HCT116 (cell line): ENCODE measurements around the gene DNAJA2. TPM values are rescaled to one million over a fixed set of nuclear protein-coding genes. Genes with fewer than 3 reads are reported as not detected.

Experiments
- ATAC-seq: fragments of 200-7000 bp; cut with Tn5 transposase; 2 replicates; pipeline ENCODE4 v1.9.1; 2020; ENCODE audit warnings: mild to moderate bottlenecking, moderate library complexity
- BruUV-seq: library from RNA; stranded (reverse); fragments of 400-500 nt; replicated peaks from 2 replicates; lab custom pipeline; 2021; lab: Mats Ljungman, UMichigan
- CTCF ChIA-PET: fragments of 300-600 bp; sonication (Branson Sonifier 250); formaldehyde crosslinking; loops from one replicate; lab custom pipeline; 2021; ENCODE audit warnings: antibody characterized with exemption; lab: Charles Lee
- POLR2A ChIA-PET: fragments of 300-600, 350-600 bp; sonication (Branson Sonifier 250); formaldehyde crosslinking; loops from one replicate; lab custom pipeline; 2021; ENCODE audit warnings: antibody characterized with exemption; lab: Charles Lee
- RAD21 ChIA-PET, 2 experiments: fragments of 300-600 bp; sonication (Branson Sonifier 250); formaldehyde crosslinking; loops; one replicate each; lab custom pipeline; 2023; ENCODE audit warnings: low total read pairs in 2 of 2; ENCODE audit not compliant: uncharacterized antibody in 2 of 2, unreplicated experiment in 2 of 2, low non-redundant PET in 1 of 2; lab: Charles Lee
- DNase-seq: peaks from one replicate; pipeline ENCODE4 v3.0.0-alpha.2; 2010; ENCODE audit warnings: low read depth, low spot score
- H2AFZ ChIP-seq: fragments of 200-600 bp; shearing (Covaris generic), sonication (generic); 2 replicates; pipeline ENCODE4 v1.6.1; 2017; ENCODE audit warnings: low read depth, mixed run types, mixed read lengths, antibody characterized with exemption, low read length; ENCODE audit not compliant: poor library complexity, severe bottlenecking
- H3K27ac ChIP-seq: 2 replicates; pipeline ENCODE4 v1.5.1; 2012; ENCODE audit warnings: low read depth, low read length
- H3K27me3 ChIP-seq: fragments of 200-600 bp; sonication (generic); 2 replicates; pipeline ENCODE4 v1.6.1; 2016; ENCODE audit warnings: mixed run types, low read length, mixed read lengths; ENCODE audit not compliant: insufficient read depth
- H3K36me3 ChIP-seq, 2 experiments: fragments of 200-500 bp in 1 of 2; fragments of 200-600 bp in 1 of 2; sonication (Bioruptor generic) in 1 of 2; sonication (generic) in 1 of 2; 2 replicates each; pipeline versions ENCODE4 v1.5.1 to v1.6.1; 2014 to 2016; ENCODE audit warnings: low read length in 2 of 2, inconsistent platforms in 1 of 2, mixed read lengths in 1 of 2, mixed run types in 1 of 2; ENCODE audit not compliant: insufficient read depth in 2 of 2, control insufficient read depth in 1 of 2
- H3K4me1 ChIP-seq, 2 experiments: fragments of 200-600 bp in 1 of 2; sonication (generic) in 1 of 2; 2 replicates each; pipeline versions ENCODE4 v1.5.1 to v1.6.1; 2012 to 2017; ENCODE audit warnings: low read length in 2 of 2, inconsistent platforms in 1 of 2, mild to moderate bottlenecking in 1 of 2, mixed read lengths in 1 of 2, mixed run types in 1 of 2, moderate library complexity in 1 of 2; ENCODE audit not compliant: insufficient read depth in 2 of 2, control insufficient read depth in 1 of 2
- H3K4me2 ChIP-seq: fragments of 200-600 bp; sonication (generic); 2 replicates; pipeline ENCODE4 v1.6.1; 2017; ENCODE audit warnings: mixed run types, low read length, mixed read lengths
- H3K4me3 ChIP-seq, 2 experiments: fragments of 200-600 bp in 1 of 2; sonication (generic) in 1 of 2; replicated peaks in 1 of 2; 2 replicates each; pipeline ENCODE4 v1.5.1; 2011 to 2016; ENCODE audit warnings: low read length in 2 of 2, control low read depth in 1 of 2, low read depth in 1 of 2, mild to moderate bottlenecking in 1 of 2, mixed read lengths in 1 of 2, mixed run types in 1 of 2
- H3K79me2 ChIP-seq: fragments of 200-600 bp; sonication (generic); 2 replicates; pipeline ENCODE4 v1.6.1; 2017; ENCODE audit warnings: mild to moderate bottlenecking, mixed run types, low read length, moderate library complexity, mixed read lengths; ENCODE audit not compliant: insufficient read depth
- H3K9ac ChIP-seq: fragments of 200-600 bp; sonication (generic); 2 replicates; pipeline ENCODE4 v1.6.1; 2016; ENCODE audit warnings: low read length, mixed read lengths
- H3K9me2 ChIP-seq: fragments of 200-600 bp; sonication (generic), shearing (Covaris generic); 2 replicates; pipeline ENCODE4 v1.6.1; 2017; ENCODE audit warnings: mixed run types, mild to moderate bottlenecking, moderate library complexity; ENCODE audit not compliant: insufficient read depth
- H3K9me3 ChIP-seq, 2 experiments: fragments of 200-500 bp in 1 of 2; fragments of 200-600 bp in 1 of 2; sonication (Bioruptor generic) in 1 of 2; sonication (generic) in 1 of 2; 2 replicates each; pipeline ENCODE4 v1.6.1; 2014 to 2017; ENCODE audit warnings: low read length in 2 of 2, mixed read lengths in 2 of 2, inconsistent platforms in 1 of 2, low read depth in 1 of 2, mild to moderate bottlenecking in 1 of 2, mixed run types in 1 of 2, moderate library complexity in 1 of 2; ENCODE audit not compliant: control insufficient read depth in 1 of 2, insufficient read depth in 1 of 2
- H4K20me1 ChIP-seq: fragments of 200-600 bp; sonication (generic), shearing (Covaris generic); 2 replicates; pipeline ENCODE4 v1.6.1; 2017; ENCODE audit warnings: mixed run types, mild to moderate bottlenecking, moderate library complexity; ENCODE audit not compliant: insufficient read depth
- CBX3 ChIP-seq: IDR thresholded peaks from 2 replicates; pipeline ENCODE4 v1.6.1; 2012; ENCODE audit warnings: low read depth
- CEBPB ChIP-seq: IDR thresholded peaks from 2 replicates; pipeline ENCODE4 v1.6.1; 2012; ENCODE audit warnings: low read depth
- EGR1 ChIP-seq: IDR thresholded peaks from 2 replicates; pipeline ENCODE4 v1.6.1; 2012; ENCODE audit warnings: low read depth
- EZH2phosphoT487 ChIP-seq: fragments of 200-600 bp; IDR thresholded peaks from 2 replicates; pipeline ENCODE4 v1.6.1; 2018; ENCODE audit warnings: antibody characterized with exemption, borderline replicate concordance
- FOSL1 ChIP-seq: IDR thresholded peaks from 2 replicates; pipeline ENCODE4 v1.6.1; 2012; ENCODE audit warnings: low read depth
- JUND ChIP-seq: IDR thresholded peaks from 2 replicates; pipeline ENCODE4 v1.6.1; 2012
- POLR2A ChIP-seq: IDR thresholded peaks from 2 replicates; pipeline ENCODE4 v1.7.0; 2011; ENCODE audit warnings: borderline replicate concordance; ENCODE audit not compliant: insufficient read depth, insufficient read length; ENCODE audit errors: extremely low read depth
- SIN3A ChIP-seq: IDR thresholded peaks from 2 replicates; pipeline ENCODE4 v1.6.1; 2012; ENCODE audit warnings: low read depth
- SP1 ChIP-seq: IDR thresholded peaks from 2 replicates; pipeline ENCODE4 v1.6.1; 2012; ENCODE audit warnings: low read depth
- SRF ChIP-seq: IDR thresholded peaks from 2 replicates; pipeline ENCODE4 v1.6.1; 2012; ENCODE audit warnings: low read depth
- TCF7L2 ChIP-seq: IDR thresholded peaks from 2 replicates; pipeline ENCODE4 v1.7.0; 2011; ENCODE audit warnings: borderline replicate concordance, inconsistent platforms; ENCODE audit not compliant: insufficient read depth, insufficient read length; ENCODE audit errors: extremely low read depth
- YY1 ChIP-seq: IDR thresholded peaks from 2 replicates; pipeline ENCODE4 v1.6.1; 2011; ENCODE audit warnings: low read length, low read depth, moderate library complexity, mild to moderate bottlenecking; ENCODE audit not compliant: insufficient replicate concordance; ENCODE audit errors: extremely low read depth
- ZNF274 ChIP-seq: fragments of 200-500 bp; sonication (Bioruptor generic); IDR thresholded peaks from 2 replicates; pipeline ENCODE4 v1.6.1; 2014; ENCODE audit warnings: mild to moderate bottlenecking, low read depth, low read length, inconsistent platforms
- intact Hi-C: fragments of 100-400 bp; cut with micrococcal nuclease; formaldehyde crosslinking; loops from 2 replicates; pipeline ENCODE4 v1.10.0; 2022
- total RNA-seq: library from RNA; stranded (reverse); gene quantifications from one replicate; pipeline ENCODE4 v1.2.1, GENCODE V29; 2021; ENCODE audit not compliant: unreplicated experiment
- TF ChIP-seq, protein P1 (sequence below): IDR thresholded peaks from 2 replicates; pipeline ENCODE4 v1.6.1; 2012
- TF ChIP-seq, protein P2 (sequence below): IDR thresholded peaks from 2 replicates; pipeline ENCODE4 v1.6.1; 2011; ENCODE audit warnings: mild to moderate bottlenecking, low read length, moderate library complexity; ENCODE audit not compliant: insufficient replicate concordance; ENCODE audit errors: extremely low read depth
- TF ChIP-seq, protein P3 (sequence below), 3 experiments: fragments of 200-600 bp in 1 of 3; sonication (generic) in 1 of 3; IDR thresholded peaks in 2 of 3; conservative IDR thresholded peaks in 1 of 3; 2 replicates each; pipeline ENCODE4 v1.5.1; 2012 to 2017; ENCODE audit warnings: low read depth in 2 of 3, low read length in 2 of 3, antibody characterized with exemption in 1 of 3, borderline replicate concordance in 1 of 3, control low read depth in 1 of 3, mild to moderate bottlenecking in 1 of 3, mixed read lengths in 1 of 3, mixed run types in 1 of 3, moderate library complexity in 1 of 3; ENCODE audit not compliant: insufficient read depth in 1 of 3
- TF ChIP-seq, protein P4 (sequence below): IDR thresholded peaks from 2 replicates; pipeline ENCODE4 v1.6.1; 2012

The DNAJA2 gene
- total RNA-seq, 1 experiment from 2014 or later: 68.2 TPM

DNA sequence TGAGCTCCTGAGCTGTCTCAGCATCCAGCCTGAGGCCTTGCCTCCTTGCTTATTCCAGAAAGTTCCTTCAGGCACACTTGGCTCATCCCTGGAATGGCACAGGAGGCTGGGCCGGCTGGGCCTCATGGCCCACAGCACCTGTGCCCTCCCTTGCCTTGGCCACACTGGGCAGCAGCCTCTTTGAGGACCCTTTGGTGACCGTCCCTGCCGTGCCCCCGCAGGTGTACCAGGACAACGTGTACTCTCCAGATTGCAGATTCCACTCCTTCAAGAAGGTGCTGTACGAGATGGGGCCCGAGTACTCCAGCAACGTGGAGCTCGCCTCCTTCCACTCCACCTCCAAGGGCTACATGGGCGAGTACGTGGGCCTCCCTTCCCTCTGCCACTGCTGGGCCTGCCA is 55.1 kb downstream of the DNAJA2 start:
- ChIA-PET CTCF (interaction anchor here (0.7 kb wide), 1 partner anchor 64 kb away, joined by 3 read pairs; no protein-coding TSS in a partner anchor), POLR2A (no interaction called here), RAD21 (no interaction called here)
- no peak overlapping the region for H3K9ac ChIP-seq
- peaks cover under 1 to 3% of the 10 kb centered on the region in 2 experiments; a peak in 3 of 4 replicates for H3K36me3 ChIP-seq
- H3K4me2 ChIP-seq: no peak overlapping the region
- no peaks in the 10 kb centered on the region for H3K9me2 ChIP-seq
- intact Hi-C loops: no loop called here
- no peak overlapping the region for H2AFZ ChIP-seq
- no peak for DNase-seq
- no peak overlapping the region for H3K4me3 ChIP-seq
- peaks cover 19 to 31% of the 10 kb centered on the region in 2 experiments for H3K4me1 ChIP-seq
- no peak for ATAC-seq
- BruUV-seq: no TSS peak
- H4K20me1 ChIP-seq: no peaks in the 10 kb centered on the region
- TF ChIP-seq EGR1 (no peak), EZH2phosphoT487 (no peak), FOSL1 (no peak), ZNF274 (no peak), SRF (no peak), POLR2A (no peak), CEBPB (no peak), CBX3 (no peak), SP1 (no peak), YY1 (no peak), JUND (no peak), TCF7L2 (no peak), SIN3A (no peak)
- TF ChIP-seq, protein P1, sequence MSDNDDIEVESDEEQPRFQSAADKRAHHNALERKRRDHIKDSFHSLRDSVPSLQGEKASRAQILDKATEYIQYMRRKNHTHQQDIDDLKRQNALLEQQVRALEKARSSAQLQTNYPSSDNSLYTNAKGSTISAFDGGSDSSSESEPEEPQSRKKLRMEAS: no peak
- TF ChIP-seq, protein P2, sequence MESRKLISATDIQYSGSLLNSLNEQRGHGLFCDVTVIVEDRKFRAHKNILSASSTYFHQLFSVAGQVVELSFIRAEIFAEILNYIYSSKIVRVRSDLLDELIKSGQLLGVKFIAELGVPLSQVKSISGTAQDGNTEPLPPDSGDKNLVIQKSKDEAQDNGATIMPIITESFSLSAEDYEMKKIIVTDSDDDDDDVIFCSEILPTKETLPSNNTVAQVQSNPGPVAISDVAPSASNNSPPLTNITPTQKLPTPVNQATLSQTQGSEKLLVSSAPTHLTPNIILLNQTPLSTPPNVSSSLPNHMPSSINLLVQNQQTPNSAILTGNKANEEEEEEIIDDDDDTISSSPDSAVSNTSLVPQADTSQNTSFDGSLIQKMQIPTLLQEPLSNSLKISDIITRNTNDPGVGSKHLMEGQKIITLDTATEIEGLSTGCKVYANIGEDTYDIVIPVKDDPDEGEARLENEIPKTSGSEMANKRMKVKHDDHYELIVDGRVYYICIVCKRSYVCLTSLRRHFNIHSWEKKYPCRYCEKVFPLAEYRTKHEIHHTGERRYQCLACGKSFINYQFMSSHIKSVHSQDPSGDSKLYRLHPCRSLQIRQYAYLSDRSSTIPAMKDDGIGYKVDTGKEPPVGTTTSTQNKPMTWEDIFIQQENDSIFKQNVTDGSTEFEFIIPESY: no peak
- TF ChIP-seq, protein P3, sequence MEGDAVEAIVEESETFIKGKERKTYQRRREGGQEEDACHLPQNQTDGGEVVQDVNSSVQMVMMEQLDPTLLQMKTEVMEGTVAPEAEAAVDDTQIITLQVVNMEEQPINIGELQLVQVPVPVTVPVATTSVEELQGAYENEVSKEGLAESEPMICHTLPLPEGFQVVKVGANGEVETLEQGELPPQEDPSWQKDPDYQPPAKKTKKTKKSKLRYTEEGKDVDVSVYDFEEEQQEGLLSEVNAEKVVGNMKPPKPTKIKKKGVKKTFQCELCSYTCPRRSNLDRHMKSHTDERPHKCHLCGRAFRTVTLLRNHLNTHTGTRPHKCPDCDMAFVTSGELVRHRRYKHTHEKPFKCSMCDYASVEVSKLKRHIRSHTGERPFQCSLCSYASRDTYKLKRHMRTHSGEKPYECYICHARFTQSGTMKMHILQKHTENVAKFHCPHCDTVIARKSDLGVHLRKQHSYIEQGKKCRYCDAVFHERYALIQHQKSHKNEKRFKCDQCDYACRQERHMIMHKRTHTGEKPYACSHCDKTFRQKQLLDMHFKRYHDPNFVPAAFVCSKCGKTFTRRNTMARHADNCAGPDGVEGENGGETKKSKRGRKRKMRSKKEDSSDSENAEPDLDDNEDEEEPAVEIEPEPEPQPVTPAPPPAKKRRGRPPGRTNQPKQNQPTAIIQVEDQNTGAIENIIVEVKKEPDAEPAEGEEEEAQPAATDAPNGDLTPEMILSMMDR (IDR thresholded peaks at IDR 0.05 in 2 of 3, conservative IDR thresholded peaks at IDR 0.05 in 1 of 3; ENCODE audit: borderline replicate concordance in 1 of 3, insufficient read depth in 1 of 3, low read depth in 2 of 3, low read length in 2 of 3): no peak
- TF ChIP-seq, protein P4, sequence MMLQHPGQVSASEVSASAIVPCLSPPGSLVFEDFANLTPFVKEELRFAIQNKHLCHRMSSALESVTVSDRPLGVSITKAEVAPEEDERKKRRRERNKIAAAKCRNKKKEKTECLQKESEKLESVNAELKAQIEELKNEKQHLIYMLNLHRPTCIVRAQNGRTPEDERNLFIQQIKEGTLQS: no peak
- H3K27ac ChIP-seq: no peak overlapping the region
- H3K27me3 ChIP-seq: no peaks in the 10 kb centered on the region
- no peaks in the 10 kb centered on the region for H3K9me3 ChIP-seq
- no peaks in the 10 kb centered on the region for H3K79me2 ChIP-seq
